GM10248 (cell line): ENCODE measurements around the gene FOS.

ENCODE experiments used
- CTCF ChIA-PET: fragments of 300-600 bp; sonication (Branson Sonifier 250); formaldehyde crosslinking; extraction: SDS; loops from one replicate; lab custom pipeline; 2021; ENCODE audit warnings: antibody characterized with exemption; lab: Yijun Ruan, JAX
- POLR2A ChIA-PET: fragments of 350-650 bp; sonication (Branson Sonifier 250); formaldehyde crosslinking; extraction: SDS; loops from one replicate; lab custom pipeline; 2020; ENCODE audit warnings: antibody characterized with exemption; lab: Yijun Ruan, JAX
- DNase-seq: peaks from one replicate; pipeline ENCODE4 v3.0.0; 2012; ENCODE audit errors: extremely low spot score
- CTCF ChIP-seq: IDR thresholded peaks from 2 replicates; pipeline ENCODE4 v1.5.1; 2012; ENCODE audit warnings: mild to moderate bottlenecking, low read depth; ENCODE audit errors: extremely low read depth, missing control alignments, control extremely low read depth

Gene FOS

GRCh38 chr14:75329369-75329768 lies 50.7 kb downstream of the FOS start:
- no peak for TF ChIP-seq CTCF
- DNase-seq, result no peak
- POLR2A ChIA-PET, result no interaction called here
- CTCF ChIA-PET, result interaction anchor here (0.8 to 1.9 kb wide), 5 partner anchors 10 to 248 kb away, joined by 3 to 8 read pairs (median 3); no protein-coding TSS in a partner anchor

- TF ChIP-seq CTCF, result no peak
- POLR2A ChIA-PET, result no interaction called here
- CTCF ChIA-PET, result interaction anchor here (1.1 to 1.9 kb wide), 3 partner anchors 11 to 122 kb away, joined by 3 to 7 read pairs (median 3); no protein-coding TSS in a partner anchor
- no peak for DNase-seq
Observed at GRCh38 chr14:75331471-75331870, 52.8 kb downstream of the FOS start.
